ENCODE results near the gene HNRNPU. TPM values are rescaled to one million over a fixed set of nuclear protein-coding genes. Genes with fewer than 3 reads are reported as not detected.
A peak's percentile ranks its signal among the peaks of the same experiment; 100 is the strongest.

HNRNPU gene
- total RNA-seq, 1 experiment from 2014 or later = 536 TPM

DNA sequence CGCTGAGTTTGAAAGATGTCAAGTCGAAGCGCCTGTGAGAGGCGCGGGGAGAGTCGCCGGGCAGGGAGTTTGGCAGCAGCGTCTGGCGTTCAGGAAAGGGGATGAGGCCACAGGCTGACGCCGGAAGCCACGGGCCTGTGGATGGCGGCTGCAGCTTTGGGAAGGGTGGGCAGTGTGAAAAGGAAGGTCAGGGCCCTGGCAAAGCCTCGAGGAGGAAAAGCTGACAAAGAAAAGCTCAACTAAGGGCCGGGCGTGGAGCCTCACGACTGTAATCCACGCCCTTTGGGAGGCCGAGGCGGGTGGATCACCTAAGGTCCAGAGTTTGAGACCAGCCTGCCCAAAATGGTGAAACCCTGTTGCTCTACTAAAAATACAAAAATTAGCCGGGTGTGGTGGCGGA lies 54.1 kb downstream of the HNRNPU start (continued):
- TF ChIP-seq, protein P1, sequence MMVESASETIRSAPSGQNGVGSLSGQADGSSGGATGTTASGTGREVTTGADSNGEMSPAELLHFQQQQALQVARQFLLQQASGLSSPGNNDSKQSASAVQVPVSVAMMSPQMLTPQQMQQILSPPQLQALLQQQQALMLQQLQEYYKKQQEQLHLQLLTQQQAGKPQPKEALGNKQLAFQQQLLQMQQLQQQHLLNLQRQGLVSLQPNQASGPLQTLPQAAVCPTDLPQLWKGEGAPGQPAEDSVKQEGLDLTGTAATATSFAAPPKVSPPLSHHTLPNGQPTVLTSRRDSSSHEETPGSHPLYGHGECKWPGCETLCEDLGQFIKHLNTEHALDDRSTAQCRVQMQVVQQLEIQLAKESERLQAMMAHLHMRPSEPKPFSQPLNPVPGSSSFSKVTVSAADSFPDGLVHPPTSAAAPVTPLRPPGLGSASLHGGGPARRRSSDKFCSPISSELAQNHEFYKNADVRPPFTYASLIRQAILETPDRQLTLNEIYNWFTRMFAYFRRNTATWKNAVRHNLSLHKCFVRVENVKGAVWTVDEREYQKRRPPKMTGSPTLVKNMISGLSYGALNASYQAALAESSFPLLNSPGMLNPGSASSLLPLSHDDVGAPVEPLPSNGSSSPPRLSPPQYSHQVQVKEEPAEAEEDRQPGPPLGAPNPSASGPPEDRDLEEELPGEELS (CRISPR knock-in tag; IDR thresholded peaks at IDR 0.05) = no peak
- TF ChIP-seq, protein P2, sequence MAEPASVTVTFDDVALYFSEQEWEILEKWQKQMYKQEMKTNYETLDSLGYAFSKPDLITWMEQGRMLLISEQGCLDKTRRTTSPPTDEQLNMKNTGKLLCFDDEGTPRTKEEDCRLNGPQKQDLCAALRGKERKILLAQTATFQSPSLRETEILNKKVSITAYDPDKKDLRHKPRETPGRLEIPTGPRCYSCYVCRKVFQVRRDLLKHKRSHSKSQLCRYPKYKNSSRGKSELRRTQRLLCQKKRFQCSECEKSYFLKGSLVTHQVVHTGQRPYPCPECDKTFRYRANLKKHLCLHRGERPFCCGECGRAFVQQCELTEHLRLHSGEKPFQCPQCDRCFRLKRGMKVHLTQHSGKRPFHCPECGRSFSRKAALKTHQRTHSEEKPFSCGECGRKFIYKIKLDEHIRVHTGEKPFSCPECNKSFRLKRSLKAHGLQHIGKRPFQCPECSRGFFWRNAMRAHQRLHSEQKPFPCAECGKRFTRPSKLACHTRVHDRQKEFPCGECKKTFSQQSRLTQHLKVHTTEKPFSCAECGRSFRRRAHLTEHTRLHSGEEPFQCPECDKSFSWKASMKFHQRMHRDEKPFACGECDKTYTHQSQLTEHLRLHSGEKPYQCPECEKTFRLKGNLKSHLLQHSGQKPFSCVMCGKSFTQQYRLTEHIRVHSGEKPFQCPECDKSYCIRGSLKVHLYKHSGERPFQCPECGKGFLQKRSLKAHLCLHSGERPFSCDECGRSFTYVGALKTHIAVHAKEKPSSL (CRISPR knock-in tag; conservative IDR thresholded peaks at IDR 0.05) = no peak

DNA sequence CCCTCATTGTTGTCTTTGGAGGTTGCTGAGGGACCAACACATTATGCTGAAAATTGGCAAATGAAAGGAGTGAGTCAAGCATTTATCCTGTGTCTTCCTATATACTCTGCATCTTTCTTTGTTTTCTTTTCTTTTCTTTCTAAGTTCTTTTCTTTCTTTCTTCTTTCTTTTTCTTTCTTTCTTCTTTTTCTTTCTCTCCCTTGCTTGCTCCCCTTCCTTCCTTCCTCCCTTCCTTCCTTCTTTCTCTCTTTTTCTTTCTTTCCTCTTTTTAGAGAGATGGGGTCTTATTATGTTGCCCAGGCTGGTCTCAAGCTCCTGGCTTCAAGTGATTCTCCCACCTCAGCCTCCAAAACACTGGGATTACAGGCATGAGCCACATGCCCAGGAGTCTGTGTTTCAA lies 57.2 kb downstream of the HNRNPU start:
- no peaks in the 10 kb centered on the region for H3K27me3 Mint-ChIP-seq (ENCODE audit: low read depth)
- TF ChIP-seq, protein P3, sequence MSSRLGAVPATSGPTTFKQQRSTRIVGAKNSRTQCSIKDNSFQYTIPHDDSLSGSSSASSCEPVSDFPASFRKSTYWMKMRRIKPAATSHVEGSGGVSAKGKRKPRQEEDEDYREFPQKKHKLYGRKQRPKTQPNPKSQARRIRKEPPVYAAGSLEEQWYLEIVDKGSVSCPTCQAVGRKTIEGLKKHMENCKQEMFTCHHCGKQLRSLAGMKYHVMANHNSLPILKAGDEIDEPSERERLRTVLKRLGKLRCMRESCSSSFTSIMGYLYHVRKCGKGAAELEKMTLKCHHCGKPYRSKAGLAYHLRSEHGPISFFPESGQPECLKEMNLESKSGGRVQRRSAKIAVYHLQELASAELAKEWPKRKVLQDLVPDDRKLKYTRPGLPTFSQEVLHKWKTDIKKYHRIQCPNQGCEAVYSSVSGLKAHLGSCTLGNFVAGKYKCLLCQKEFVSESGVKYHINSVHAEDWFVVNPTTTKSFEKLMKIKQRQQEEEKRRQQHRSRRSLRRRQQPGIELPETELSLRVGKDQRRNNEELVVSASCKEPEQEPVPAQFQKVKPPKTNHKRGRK (CRISPR knock-in tag; IDR thresholded peaks at IDR 0.05; ENCODE audit: borderline replicate concordance) = peak; percentile 95
- TF ChIP-seq, protein P4, sequence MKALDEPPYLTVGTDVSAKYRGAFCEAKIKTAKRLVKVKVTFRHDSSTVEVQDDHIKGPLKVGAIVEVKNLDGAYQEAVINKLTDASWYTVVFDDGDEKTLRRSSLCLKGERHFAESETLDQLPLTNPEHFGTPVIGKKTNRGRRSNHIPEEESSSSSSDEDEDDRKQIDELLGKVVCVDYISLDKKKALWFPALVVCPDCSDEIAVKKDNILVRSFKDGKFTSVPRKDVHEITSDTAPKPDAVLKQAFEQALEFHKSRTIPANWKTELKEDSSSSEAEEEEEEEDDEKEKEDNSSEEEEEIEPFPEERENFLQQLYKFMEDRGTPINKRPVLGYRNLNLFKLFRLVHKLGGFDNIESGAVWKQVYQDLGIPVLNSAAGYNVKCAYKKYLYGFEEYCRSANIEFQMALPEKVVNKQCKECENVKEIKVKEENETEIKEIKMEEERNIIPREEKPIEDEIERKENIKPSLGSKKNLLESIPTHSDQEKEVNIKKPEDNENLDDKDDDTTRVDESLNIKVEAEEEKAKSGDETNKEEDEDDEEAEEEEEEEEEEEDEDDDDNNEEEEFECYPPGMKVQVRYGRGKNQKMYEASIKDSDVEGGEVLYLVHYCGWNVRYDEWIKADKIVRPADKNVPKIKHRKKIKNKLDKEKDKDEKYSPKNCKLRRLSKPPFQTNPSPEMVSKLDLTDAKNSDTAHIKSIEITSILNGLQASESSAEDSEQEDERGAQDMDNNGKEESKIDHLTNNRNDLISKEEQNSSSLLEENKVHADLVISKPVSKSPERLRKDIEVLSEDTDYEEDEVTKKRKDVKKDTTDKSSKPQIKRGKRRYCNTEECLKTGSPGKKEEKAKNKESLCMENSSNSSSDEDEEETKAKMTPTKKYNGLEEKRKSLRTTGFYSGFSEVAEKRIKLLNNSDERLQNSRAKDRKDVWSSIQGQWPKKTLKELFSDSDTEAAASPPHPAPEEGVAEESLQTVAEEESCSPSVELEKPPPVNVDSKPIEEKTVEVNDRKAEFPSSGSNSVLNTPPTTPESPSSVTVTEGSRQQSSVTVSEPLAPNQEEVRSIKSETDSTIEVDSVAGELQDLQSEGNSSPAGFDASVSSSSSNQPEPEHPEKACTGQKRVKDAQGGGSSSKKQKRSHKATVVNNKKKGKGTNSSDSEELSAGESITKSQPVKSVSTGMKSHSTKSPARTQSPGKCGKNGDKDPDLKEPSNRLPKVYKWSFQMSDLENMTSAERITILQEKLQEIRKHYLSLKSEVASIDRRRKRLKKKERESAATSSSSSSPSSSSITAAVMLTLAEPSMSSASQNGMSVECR (CRISPR knock-in tag; IDR thresholded peaks at IDR 0.05; ENCODE audit: borderline replicate concordance) = no peak

DNA sequence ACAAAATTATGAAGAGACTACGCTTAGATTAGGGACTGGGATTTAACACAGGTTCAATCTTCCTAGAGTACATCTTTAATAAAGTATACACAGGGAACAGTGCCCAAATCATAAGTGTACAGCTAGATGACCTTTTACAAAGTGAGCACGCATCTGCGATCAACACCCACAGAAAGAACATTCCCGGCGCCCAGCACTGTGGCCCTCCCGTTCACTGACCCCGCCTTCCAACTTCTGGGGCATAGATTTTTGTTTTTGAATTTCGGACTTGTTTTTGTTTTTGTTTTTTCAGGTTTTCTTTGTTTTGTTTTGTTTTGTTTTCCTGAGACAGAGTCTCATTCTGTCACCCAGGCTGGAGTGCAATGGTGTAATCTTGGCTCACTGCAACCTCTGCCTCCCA lies 59.5 kb downstream of the HNRNPU start:
- TF ChIP-seq ESRRA (CRISPR knock-in tag; IDR thresholded peaks at IDR 0.05; ENCODE audit: borderline replicate concordance) (no peak), ZNF138 (CRISPR knock-in tag; conservative IDR thresholded peaks at IDR 0.05) (no peak), ETV6 (CRISPR knock-in tag; IDR thresholded peaks at IDR 0.05) (no peak), NR3C1 (CRISPR knock-in tag; conservative IDR thresholded peaks at IDR 0.05; ENCODE audit: low read depth) (no peak), NFE2L1 (CRISPR knock-in tag; IDR thresholded peaks at IDR 0.05) (no peak), SMAD3 (CRISPR knock-in tag; IDR thresholded peaks at IDR 0.05; ENCODE audit: borderline replicate concordance) (no peak)
- TF ChIP-seq, protein P2 (CRISPR knock-in tag; conservative IDR thresholded peaks at IDR 0.05) = no peak
- TF ChIP-seq, protein P5, sequence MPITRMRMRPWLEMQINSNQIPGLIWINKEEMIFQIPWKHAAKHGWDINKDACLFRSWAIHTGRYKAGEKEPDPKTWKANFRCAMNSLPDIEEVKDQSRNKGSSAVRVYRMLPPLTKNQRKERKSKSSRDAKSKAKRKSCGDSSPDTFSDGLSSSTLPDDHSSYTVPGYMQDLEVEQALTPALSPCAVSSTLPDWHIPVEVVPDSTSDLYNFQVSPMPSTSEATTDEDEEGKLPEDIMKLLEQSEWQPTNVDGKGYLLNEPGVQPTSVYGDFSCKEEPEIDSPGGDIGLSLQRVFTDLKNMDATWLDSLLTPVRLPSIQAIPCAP (CRISPR knock-in tag; IDR thresholded peaks at IDR 0.05) = no peak
- TF ChIP-seq, protein P6, sequence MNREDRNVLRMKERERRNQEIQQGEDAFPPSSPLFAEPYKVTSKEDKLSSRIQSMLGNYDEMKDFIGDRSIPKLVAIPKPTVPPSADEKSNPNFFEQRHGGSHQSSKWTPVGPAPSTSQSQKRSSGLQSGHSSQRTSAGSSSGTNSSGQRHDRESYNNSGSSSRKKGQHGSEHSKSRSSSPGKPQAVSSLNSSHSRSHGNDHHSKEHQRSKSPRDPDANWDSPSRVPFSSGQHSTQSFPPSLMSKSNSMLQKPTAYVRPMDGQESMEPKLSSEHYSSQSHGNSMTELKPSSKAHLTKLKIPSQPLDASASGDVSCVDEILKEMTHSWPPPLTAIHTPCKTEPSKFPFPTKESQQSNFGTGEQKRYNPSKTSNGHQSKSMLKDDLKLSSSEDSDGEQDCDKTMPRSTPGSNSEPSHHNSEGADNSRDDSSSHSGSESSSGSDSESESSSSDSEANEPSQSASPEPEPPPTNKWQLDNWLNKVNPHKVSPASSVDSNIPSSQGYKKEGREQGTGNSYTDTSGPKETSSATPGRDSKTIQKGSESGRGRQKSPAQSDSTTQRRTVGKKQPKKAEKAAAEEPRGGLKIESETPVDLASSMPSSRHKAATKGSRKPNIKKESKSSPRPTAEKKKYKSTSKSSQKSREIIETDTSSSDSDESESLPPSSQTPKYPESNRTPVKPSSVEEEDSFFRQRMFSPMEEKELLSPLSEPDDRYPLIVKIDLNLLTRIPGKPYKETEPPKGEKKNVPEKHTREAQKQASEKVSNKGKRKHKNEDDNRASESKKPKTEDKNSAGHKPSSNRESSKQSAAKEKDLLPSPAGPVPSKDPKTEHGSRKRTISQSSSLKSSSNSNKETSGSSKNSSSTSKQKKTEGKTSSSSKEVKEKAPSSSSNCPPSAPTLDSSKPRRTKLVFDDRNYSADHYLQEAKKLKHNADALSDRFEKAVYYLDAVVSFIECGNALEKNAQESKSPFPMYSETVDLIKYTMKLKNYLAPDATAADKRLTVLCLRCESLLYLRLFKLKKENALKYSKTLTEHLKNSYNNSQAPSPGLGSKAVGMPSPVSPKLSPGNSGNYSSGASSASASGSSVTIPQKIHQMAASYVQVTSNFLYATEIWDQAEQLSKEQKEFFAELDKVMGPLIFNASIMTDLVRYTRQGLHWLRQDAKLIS (CRISPR knock-in tag; IDR thresholded peaks at IDR 0.05; ENCODE audit: borderline replicate concordance) = no peak
- DNase-seq (ENCODE audit: low spot score) = no peak
- Mint-ChIP-seq H3K36me3 (no peaks in the 10 kb centered on the region), H3K27ac (no peak overlapping the region), H3K9me3 (peaks cover 3% of the 10 kb centered on the region; the same call in 1 of the 2 replicates), H3K27me3 (ENCODE audit: low read depth) (no peaks in the 10 kb centered on the region), H3K4me3 (no peak overlapping the region), H3K4me1 (peaks cover 20% of the 10 kb centered on the region)
- ATAC-seq = no peak
- POLR2A ChIA-PET = no interaction called here
- CTCF ChIA-PET = no interaction called here

More for the DNA sequence above, 57.2 kb downstream of the HNRNPU start:
- ChIA-PET POLR2A (no interaction called here), CTCF (no interaction called here)
- Mint-ChIP-seq H3K4me3 (no peak overlapping the region), H3K9me3 (no peaks in the 10 kb centered on the region), H3K36me3 (no peaks in the 10 kb centered on the region), H3K27ac (peak overlapping the region; percentile 72; the same call in 1 of the 2 replicates), H3K4me1 (peaks cover 16% of the 10 kb centered on the region)
- ATAC-seq (no peak), DNase-seq (ENCODE audit: low spot score) (no peak)

Data from WTC11 (cell line).